Superior temporal gyrus (tissue), 1 donor: ENCODE measurements around the gene DHDH.
A peak's percentile ranks its signal among the peaks of the same experiment; 100 is the strongest.

Experiments used
- DNase-seq: peaks from one replicate; pipeline ENCODE4 v3.0.0-alpha.2; 2016; ENCODE audit errors: extremely low spot score

Gene DHDH

DNA sequence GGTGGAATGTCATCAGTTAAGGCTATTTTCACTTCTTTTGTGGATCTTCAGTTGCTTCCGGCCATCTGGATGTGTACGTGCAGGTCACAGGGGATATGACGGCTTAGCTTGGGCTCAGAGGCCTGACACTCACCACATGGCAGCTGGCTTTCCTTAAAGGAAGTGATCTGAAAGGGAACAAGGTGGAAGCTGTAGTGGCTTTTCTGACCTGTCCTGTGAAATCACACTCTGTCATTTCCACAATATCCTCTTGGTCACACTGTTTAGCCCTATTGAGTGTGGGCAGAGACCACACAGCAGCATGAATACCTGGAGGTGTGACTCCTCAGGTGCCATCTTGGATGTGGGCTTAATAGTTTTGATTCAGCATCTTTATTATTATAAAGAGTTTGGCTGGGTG, 16.7 kb downstream of the DHDH start:
- no peak for DNase-seq

DNA sequence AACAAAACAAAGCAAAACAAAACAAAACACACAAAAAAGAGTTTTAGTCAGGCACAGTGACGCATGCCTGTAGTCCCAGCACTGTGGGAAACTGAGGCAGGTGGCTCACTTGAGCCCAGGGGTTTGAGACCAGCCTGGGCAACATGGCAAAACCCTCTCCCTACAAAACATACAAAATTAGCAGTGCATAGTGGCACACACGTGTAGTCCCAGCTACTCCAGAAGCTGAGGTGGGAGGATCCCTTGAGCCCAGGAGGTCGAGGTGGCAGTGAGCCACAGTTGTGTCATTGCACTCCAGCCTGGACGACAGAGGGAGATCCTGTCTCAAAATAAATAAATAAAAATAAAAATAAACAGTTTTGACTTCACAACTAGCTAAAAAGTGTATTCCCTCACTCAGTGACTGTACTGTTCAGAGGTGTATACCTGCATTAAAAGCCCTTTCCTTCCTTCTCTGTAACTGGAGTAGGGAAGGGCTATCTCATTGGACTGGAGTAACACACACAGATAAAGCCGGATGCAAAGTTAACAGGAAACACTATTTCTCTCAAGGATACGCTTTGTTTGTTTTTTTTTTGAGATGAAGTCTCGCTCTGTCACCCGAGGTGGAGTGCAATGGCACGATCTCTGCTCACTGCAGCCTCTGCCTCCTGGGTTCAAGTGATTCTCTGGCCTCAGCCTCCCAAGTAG, 17.5 kb downstream of the DHDH start:
- DNase-seq: no peak

DNA sequence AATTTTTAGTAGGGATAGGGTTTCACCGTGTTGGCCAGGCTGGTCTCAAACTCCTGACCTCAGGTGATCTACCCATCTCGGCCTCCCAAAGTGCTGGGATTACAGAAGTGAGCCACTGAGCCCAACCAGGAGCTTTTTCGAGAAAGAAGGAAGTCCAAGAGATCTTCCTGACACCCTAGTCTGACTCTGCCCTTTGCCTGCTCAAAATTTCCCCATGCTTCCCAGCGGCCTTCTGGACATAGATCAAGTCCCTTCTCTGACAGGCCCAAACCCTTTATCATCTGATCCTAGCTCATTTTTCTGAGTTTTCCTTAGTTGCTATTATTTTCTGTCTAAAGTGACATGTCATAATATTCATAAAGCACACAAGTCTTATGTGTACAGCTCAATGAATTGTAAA, 19.6 kb downstream of the DHDH start:
- DNase-seq: no peak

DNA sequence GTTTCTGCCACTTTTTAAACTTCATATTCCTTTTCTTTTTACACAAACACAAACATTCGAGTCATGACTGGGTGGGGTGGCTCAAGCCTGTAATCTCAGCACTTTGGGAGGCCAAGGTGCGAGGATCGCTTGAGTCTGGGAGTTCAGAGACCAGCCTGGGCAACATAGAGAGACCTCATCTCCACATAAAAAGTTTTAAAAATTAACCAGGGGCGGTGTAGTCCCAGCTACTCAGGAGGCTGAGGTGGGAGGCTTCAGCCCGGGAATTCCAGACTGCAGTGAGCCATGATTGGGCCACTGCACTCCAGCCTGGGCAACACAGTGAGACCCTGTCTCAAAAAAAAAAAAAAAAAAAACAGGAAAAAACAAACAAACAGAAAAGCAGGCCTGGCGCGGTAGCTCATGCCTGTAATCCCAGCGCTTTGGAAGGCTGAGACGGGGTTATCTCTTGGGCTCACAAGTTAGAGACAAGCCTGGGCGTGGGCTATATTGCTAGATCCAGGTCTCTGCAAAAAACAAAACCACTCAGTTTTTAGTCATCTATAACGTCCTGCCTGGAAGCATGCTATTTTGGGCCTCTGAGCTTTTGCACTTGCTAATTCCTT, 20.6 kb downstream of the DHDH start:
- no peak for DNase-seq

DNA sequence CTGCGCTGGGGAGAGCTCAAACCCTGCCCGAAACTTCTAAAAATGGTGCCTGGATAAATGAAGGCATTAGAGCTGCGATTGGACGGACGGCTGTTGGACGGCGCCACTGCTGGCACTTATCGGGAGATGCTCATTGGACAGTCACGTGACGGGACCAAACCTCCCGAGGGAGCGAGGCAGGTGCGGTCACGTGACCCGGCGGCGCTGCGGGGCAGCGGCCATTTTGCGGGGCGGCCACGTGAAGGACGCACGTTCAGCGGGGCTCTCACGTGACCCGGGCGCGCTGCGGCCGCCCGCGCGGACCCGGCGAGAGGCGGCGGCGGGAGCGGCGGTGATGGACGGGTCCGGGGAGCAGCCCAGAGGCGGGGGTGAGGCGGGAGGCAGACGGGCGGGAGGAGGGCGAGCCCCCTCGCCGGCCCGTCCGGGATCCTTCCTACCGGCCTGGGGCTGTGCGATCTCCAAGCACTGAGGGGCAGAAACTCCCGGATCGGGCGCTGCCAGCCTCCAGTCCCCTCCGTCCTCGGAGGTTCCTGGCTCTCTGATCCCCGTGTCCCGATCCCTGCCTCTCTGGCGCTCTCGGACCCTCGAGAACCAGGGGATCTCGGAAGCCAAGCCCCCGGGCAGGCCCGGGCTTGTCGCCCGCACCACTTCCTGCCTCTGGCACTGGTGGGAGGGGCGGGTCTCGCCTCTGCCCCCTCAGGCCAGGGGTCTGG, 21.3 kb downstream of the DHDH start, which contains the start of gene BAX:
Gene BAX, plus strand, starts transcription at position 281 of the 713 bp plus-strand sequence. Its CDS starts 54 bp downstream, at position 335.
- DNase-seq: peak; percentile 94

DNA sequence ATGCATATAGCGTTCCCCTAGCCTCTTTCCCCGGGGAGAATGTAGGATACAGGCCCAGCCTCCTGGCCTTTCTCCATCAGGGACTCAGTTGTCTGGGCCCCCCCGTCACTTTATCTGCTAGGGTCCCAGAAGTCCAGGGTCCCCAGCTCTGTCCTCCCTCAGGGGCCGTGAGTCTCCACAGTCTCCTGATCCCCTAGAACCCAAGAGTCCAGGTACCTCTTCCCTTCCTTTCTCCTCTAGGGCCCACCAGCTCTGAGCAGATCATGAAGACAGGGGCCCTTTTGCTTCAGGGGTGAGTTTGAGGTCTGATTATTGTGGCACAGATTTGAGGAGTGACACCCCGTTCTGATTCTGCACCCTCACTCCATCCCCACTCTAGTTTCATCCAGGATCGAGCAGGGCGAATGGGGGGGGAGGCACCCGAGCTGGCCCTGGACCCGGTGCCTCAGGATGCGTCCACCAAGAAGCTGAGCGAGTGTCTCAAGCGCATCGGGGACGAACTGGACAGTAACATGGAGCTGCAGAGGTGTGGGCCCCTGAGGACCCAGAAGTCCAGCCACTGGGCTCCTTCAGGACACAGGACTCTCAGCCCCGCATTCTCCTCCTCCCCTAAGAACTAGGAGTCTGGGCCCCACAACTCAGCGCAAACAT, 21.9 kb downstream of the DHDH start:
- DNase-seq: no peak

DNA sequence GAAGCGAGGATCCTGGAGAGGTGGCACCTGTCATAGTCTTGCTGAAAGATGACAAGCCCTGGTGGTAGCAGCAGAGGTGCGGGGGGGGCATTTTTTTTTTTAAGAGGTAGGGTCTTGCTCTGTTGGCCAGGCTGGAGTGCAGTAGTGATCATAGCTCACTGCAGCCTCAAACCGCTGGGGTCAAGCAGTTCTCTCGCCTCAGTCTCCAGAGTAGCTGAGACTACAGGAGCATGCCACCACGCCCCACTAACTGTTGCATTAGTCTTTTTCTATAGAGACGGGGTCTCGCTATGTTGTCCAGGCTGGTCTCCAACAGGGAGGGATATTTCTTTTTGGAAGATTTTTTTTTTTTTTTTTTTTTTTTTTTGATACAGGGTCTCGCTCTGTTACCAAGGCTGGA, 24.5 kb downstream of the DHDH start:
- no peak for DNase-seq

DNA sequence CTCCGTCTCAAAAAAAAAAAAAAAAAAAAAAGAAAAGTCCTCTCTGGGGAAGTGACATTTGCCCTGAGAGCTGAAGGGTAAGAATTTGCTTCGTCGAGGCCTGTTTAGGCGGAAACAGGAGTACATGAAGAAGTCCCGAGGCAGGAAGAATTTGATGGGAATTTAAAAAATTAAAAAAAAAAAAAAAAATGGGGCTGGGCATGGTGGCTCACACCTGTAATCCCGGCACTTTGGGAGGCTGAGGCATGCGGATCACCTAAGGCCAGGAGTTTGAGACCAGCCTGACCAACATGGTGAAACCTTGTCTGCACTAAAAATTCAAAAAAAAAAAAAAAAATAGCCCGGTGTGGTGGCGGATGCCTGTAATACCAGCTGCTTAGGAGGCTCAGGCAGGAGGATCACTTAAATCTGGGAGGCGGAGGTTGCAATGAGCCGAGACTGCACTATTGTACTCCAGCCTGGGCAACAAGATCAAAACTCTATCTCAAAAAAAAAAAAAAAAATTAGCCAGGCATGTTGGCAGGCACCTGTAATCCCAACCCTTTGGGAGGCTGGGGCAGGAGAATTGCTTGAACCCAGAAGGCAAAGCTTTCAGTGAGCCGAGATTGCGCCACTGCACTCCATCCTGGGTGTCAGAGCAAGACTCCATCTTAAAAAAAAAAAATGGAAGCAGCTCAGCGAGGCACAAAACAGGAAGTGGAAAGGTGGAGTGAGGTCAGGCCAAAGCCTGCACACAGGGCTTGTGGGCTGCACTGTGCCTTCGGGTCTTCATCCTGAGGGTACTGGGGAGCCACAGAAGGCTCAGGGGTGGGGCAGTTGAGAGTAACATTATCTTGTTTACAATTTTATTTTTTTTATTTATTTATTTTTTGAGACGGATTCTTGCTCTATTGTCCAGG, 26.1 kb downstream of the DHDH start:
- DNase-seq: no peak

DNA sequence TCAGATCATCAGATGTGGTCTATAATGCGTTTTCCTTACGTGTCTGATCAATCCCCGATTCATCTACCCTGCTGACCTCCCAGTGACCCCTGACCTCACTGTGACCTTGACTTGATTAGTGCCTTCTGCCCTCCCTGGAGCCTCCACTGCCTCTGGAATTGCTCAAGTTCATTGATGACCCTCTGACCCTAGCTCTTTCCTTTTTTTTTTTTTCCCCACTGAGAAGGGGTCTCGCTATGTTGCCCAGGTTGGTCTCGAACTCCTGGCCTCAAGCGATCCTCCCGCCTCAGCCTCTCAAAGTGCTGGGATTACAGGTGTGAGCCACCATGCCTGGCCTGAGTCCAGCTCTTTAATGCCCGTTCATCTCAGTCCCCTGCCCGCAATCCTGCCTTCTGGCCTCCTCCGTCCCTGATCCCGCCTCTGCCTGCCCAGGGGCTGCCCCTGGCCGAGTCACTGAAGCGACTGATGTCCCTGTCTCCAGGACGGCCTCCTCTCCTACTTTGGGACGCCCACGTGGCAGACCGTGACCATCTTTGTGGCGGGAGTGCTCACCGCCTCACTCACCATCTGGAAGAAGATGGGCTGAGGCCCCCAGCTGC, 27.7 kb downstream of the DHDH start:
- DNase-seq: no peak

DNA sequence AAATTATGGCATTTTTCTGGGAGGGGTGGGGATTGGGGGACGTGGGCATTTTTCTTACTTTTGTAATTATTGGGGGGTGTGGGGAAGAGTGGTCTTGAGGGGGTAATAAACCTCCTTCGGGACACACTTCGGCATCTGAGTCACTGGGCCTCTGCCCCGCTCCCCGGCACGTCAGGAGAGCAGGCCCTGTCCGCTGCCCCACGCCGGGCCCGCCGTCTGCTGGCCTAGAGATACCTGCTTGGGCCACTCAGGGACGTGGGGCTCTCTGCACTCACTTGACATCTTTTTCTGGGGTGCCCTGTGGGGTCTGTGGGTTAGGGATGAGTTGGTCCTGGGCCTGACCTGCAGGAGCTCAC, 28.2 kb downstream of the DHDH start:
- no peak for DNase-seq

DNA sequence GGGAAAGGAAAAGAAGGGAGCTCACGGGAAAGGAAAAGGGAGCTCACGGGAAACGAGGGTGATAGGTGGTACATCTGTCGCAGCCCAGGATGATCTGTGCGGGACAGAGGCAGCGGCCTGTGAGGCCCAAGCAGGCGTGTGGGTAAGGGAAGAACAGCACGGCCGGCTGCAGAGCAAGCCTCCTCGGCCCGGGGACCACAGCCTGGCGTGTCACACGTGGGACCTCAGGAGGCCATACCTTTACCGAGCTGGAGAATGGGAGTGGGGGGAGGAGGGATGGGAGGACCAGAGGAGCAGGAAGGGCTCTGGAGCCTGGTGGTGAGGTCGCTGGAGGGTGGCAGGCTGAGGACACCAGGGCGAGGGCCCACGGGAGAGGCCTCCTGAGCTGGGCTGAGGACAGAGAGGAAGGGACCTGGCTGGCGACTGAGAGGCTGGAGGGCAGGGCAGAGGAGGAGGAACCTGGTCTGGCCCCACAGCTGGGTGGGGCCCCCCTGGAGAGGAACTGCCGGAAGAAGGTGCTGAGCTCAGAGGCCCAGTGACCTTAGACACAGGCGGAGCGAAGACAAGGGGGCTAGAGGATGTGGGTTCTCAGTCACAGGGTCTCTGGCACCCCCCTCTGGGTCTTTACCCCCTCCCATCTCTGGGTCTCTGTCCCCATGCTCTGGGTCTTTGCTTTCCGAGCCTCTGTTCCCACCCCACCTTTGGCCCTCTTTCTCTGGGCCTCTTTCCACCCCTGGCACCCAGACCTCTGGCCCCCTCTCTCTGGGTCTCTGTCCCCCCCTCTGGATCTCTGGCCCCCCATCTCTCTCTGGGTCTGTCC, 28.7 kb downstream of the DHDH start:
- no peak for DNase-seq

DNA sequence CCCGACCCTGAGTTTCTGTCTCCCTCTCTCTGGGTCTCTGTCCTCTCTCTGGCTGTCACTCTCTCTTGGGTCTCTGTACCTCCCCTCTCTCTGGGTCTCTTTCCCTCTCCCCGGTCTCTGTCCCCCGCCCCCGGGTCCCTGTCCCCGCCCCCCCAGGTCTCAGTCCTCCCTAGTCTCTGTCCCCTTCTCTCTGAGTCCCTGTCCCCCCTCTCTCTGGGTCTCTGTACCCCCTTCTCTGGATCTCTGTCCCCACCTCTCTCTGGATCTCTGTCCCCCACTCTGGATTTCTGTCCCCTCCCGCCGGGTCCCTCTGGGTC, 29.3 kb downstream of the DHDH start:
- DNase-seq: no peak

DNA sequence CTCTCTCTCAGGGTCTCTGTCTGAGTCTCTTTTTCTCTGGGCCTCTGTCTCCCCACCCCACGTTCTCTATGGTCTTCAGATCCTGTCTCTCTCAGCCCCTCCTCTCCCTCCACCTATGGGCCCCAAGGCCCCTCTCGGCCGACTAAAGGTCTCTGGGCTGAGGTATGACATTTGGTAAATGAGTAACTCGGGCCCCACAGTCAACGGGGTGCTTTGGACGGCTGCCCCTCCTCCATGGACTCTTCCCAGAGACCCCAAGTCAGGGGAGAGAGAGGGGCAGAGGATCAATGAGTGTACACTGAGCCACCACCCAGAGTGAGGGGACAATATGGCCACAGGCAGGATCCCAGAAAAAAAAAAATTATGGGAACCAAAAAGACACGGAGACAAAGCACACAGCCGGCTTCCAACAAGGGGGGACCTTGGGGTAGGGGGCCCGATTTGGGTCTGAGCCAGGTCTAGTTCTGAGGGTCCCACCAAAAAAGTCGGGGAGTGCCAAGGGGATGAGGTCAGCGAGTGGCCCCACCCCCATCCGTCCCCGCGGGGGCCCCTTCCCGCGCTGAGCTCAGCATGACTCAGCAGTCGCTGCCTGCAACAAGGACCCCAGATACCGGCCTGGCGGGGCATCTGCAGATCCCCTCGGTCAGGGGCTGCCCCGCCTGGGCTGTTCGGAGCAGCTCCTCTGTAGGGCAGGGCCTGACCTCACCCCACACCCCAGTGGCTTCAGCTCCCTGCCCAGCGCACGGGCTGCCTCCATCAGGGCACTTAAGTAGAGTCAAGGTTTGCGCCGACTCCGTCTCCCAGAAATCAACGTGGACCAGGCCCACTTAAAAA, 30.1 kb downstream of the DHDH start:
- DNase-seq: peak; percentile 70

DNA sequence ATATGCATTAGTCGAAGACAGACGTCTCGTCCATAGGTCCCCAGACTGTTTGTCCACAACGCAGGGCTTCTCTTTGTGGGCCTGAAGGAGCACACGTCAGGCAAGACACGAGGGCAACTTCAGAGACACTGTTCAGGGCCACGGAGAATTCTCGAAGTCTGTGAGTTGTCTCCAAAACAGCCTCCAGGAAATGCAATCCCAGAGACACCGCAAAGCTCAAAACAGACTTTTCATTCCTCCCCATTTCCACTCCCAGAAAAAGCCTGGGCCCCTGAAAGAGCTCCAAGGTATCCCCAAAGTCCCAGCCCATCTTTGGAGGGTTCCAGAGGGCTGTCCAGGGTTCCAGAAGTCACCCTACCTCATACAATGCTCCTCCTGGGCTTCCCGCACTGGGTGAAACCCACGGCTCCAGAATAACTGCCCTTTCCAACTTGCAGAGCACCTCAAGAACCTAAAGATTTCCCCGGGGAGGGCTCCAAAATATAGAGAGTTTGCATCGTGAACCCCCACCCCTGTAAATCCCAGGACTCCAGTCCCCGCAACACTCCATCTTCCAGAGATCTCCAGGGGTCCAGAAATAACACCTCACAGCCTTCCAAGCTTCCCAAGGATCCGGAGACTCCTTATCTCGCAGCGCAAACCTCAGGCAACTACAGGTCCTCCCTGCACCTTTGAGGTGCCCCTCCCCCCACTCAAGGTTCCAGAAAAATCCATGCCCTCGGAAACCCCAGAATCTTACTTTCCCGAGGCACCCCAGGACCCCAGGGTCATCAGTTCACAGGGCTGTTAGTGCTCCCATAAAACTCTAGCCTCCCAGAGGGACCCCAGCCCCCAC, 30.9 kb downstream of the DHDH start:
- DNase-seq: peak; percentile 65

DNA sequence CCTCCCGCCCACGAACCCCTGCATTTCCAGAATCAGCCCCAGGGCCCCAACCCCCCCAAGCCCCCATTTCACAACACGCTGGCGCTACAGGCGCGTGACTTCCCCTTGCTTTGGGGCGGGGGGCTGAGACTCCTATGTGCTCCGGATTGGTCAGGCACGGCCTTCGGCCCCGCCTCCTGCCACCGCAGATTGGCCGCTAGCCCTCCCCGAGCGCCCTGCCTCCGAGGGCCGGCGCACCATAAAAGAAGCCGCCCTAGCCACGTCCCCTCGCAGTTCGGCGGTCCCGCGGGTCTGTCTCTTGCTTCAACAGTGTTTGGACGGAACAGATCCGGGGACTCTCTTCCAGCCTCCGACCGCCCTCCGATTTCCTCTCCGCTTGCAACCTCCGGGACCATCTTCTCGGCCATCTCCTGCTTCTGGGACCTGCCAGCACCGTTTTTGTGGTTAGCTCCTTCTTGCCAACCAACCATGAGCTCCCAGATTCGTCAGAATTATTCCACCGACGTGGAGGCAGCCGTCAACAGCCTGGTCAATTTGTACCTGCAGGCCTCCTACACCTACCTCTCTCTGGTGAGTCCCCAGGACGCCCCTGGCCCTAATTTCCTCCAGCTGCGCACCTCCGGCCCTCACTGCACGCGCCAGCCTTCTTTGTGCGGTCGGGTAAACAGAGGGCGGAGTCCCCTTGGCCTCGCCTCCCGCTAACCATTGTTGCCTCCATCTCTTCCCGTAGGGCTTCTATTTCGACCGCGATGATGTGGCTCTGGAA, 31.7 kb downstream of the DHDH start, which contains the start of gene FTL:
Gene FTL, plus strand, starts transcription at position 270 of the 766 bp plus-strand sequence. Its CDS starts 199 bp downstream, at position 469.
- DNase-seq: peak; percentile 98

DNA sequence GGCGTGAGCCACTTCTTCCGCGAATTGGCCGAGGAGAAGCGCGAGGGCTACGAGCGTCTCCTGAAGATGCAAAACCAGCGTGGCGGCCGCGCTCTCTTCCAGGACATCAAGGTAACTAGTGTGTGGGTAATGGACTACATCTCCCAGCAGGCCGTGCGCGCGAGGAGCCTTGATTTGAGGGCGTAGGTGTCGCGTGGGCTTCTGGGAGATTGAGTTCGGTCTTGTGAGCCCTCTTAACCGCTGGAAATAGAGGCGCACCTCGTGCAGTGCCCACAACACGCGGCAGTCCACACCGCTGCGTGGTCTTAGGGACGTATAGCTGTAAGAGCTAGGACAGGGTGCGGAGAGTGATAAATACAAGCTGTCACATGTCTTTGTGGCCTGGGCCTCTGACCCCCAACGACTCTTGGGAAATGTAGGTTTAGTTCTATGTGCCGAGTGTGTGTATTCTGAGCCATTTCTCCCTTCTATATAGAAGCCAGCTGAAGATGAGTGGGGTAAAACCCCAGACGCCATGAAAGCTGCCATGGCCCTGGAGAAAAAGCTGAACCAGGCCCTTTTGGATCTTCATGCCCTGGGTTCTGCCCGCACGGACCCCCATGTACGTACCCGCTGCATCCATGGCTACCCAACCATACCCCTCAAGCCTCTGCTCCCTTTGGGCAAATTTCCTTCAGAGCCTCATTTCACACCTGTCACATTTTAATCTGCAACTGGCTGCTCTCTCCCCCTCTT, 32.5 kb downstream of the DHDH start:
- peak; percentile 94 for DNase-seq
